ENCODE measurements around the gene ERLEC1. TPM values are rescaled to one million over a fixed set of nuclear protein-coding genes. Genes with fewer than 3 reads are reported as not detected.

Gene ERLEC1
- total RNA-seq, 4 donors from 2014 or later = 34.4 to 54.1 (median 44.5) TPM

DNA sequence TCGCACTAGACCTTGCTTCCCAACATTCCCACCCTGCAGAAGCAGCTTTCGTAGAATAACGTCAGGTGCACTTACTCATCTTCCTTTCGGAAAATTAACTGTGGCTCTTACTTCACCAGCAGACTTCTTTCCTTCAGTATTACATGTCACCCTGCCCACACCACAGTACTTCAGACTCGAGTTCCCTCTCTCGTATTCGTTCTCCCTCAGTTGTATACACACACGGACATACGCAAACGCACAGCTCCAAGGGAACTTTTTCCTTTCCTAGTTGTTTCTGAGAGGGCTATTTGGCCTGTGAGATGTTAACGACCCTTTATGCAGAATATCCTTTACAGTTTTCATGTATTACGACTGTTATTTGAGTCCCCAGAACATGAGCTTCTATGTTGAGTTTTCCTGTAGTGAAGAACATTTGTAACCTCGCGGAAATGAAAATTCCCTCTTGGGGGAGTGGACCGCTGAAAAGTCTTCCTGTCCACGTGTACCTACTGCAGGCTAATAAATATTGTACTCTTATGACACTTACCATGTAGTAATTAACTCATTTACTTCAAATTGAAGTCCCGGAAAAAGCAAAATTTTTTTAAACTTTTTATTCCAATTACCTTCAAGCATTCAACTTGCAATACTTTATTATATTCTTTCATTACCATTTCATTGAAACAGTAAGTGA is 908 bp downstream of the ERLEC1 start:
- no peaks in the 10 kb centered on the region for H3K9me3 ChIP-seq
- no peaks in the 10 kb centered on the region for H3K27me3 ChIP-seq
- no peaks in the 10 kb centered on the region for H3K36me3 ChIP-seq
- H3K4me3 ChIP-seq = peak overlapping the region; percentile 71 to 81
- H3K4me1 ChIP-seq = peaks cover 3 to 58% (median 18%) of the 10 kb centered on the region in 3 donors
- WGBS, 2 donors (ENCODE audit: low coverage in 1 of 2) = 4 to 7% methylated on average over 14 to 17 of the region's 17 CpGs
- ATAC-seq = no peak
- no peak for TF ChIP-seq POLR2A (IDR thresholded peaks at IDR 0.05)
- no peak for TF ChIP-seq POLR2AphosphoS5 (IDR thresholded peaks at IDR 0.05)
- no peak for TF ChIP-seq CTCF (IDR thresholded peaks at IDR 0.05)
- no peak for TF ChIP-seq EP300 (IDR thresholded peaks at IDR 0.05)
- H3K27ac ChIP-seq = peak overlapping the region; percentile 36 to 90 (median 87)

DNA sequence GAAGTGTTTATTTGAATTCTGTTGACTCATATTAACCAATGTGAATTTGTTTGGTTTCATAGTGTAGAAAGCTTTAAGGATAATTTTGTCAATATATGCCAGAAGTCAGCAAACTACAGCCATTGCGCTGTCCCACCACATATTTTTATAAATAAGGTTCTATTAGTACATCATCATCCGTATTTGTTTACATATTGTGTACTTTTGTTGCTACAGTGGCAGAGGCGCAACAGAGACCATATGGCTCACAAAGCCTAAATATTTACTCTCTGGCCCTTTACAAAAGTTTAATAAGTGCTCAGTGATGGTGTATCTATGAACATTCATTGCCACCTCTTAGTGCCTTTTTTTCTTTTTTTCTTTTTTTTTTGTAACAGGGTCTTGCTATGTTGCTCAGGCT is 6.4 kb downstream of the ERLEC1 start:
- H3K4me1 ChIP-seq = peaks cover 2 to 15% (median 2%) of the 10 kb centered on the region in 3 donors
- H3K4me3 ChIP-seq = no peak overlapping the region
- H3K9me3 ChIP-seq = no peaks in the 10 kb centered on the region
- no peak overlapping the region for H3K27ac ChIP-seq
- peaks cover 0 to 41% of the 10 kb centered on the region in 2 donors for H3K36me3 ChIP-seq
- WGBS, 2 donors (ENCODE audit: low coverage in 1 of 2) = 82 to 83% methylated on average over 3 of the region's 3 CpGs
- TF ChIP-seq POLR2A (IDR thresholded peaks at IDR 0.05) = no peak
- TF ChIP-seq POLR2AphosphoS5 (IDR thresholded peaks at IDR 0.05) = no peak
- TF ChIP-seq EP300 (IDR thresholded peaks at IDR 0.05) = no peak
- TF ChIP-seq CTCF (IDR thresholded peaks at IDR 0.05) = no peak
- H3K27me3 ChIP-seq = no peaks in the 10 kb centered on the region
- ATAC-seq = no peak

- Histone ChIP-seq H3K27me3 (no peaks in the 10 kb centered on the region), H3K9me3 (no peaks in the 10 kb centered on the region), H3K4me3 (no peak overlapping the region), H3K36me3 (peaks cover 2 to 47% of the 10 kb centered on the region in 2 donors), H3K4me1 (peaks cover 0 to 10% (median 0%) of the 10 kb centered on the region in 3 donors), H3K27ac (no peak overlapping the region)
- TF ChIP-seq CTCF (IDR thresholded peaks at IDR 0.05) (no peak), POLR2AphosphoS5 (IDR thresholded peaks at IDR 0.05) (no peak), EP300 (IDR thresholded peaks at IDR 0.05) (no peak), POLR2A (IDR thresholded peaks at IDR 0.05) (no peak)
- 73 to 86% methylated on average over 3 of the region's 3 CpGs for WGBS, 2 donors (ENCODE audit: low coverage in 1 of 2)
- ATAC-seq = no peak
These were observed 7.0 kb downstream of the ERLEC1 start for GRCh38 chr2:53793821-53794220.

DNA sequence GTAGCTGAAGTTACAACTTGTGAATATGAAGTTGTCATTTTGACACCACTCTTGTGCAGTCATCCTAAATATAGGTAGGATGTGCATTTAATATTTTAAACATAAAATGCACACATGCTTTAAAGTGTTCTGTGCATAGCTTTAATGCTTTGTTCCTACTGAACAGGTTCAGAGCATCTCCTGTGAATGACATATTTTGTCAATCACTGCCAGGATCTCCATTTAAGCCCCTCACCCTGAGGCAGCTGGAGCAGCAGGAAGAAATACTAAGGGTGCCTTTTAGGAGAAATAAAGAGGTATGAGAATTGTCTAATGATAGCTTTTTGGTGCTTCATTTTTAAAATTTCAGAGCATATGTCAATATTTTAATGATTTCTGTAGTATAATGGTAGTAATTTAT is 14.7 kb downstream of the ERLEC1 start:
- Histone ChIP-seq H3K9me3 (no peaks in the 10 kb centered on the region), H3K36me3 (peaks cover 5 to 87% of the 10 kb centered on the region in 2 donors), H3K4me3 (no peak overlapping the region), H3K27me3 (no peaks in the 10 kb centered on the region), H3K27ac (no peak overlapping the region), H3K4me1 (no peaks in the 10 kb centered on the region)
- TF ChIP-seq POLR2AphosphoS5 (IDR thresholded peaks at IDR 0.05) = no peak
- TF ChIP-seq EP300 (IDR thresholded peaks at IDR 0.05) = no peak
- no peak for TF ChIP-seq POLR2A (IDR thresholded peaks at IDR 0.05)
- no peak for TF ChIP-seq CTCF (IDR thresholded peaks at IDR 0.05)
- ATAC-seq = no peak

GRCh38 chr2:53802617-53803151 is 15.8 kb downstream of the ERLEC1 start:
- H3K9me3 ChIP-seq = no peaks in the 10 kb centered on the region
- H3K36me3 ChIP-seq = peaks cover 5 to 88% of the 10 kb centered on the region in 2 donors
- H3K27me3 ChIP-seq = no peaks in the 10 kb centered on the region
- H3K4me3 ChIP-seq = no peak overlapping the region
- H3K27ac ChIP-seq = no peak overlapping the region
- no peak for ATAC-seq
- no peak for TF ChIP-seq POLR2AphosphoS5 (IDR thresholded peaks at IDR 0.05)
- no peaks in the 10 kb centered on the region for H3K4me1 ChIP-seq
- 55 to 66% methylated on average over 6 to 7 of the region's 7 CpGs for WGBS, 2 donors (ENCODE audit: low coverage in 1 of 2)
